ENCODE results near the gene SIAH3.

DNA sequence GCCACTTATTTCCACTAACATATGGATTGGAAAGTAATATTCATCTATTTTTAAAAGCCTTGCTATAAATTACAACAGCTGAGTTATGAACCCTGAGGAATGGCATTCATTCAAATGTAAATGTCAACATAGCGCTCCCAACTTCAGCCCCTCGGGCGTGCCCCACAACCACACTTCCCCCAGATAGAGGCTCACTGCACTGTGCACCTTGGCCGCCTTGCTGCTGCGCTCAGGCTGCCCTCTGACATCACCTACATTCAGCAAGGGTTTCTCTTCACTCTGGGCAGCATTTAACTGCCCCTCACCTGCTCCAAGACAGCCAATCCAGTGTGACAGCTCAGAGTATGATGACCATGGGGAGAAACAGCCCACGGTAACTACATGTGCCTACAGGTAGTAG lies 35.1 kb downstream of the SIAH3 start:
- no peak for TF ChIP-seq CTCF (conservative IDR thresholded peaks at IDR 0.05; ENCODE audit: low read depth, low read length)
- TF ChIP-seq EZH2 (IDR thresholded peaks at IDR 0.05; ENCODE audit: low read length, unreplicated experiment) = no peak
- no peak for TF ChIP-seq EZH2phosphoT487 (IDR thresholded peaks at IDR 0.05; ENCODE audit: borderline replicate concordance, low read length)

All from PC-3 (cell line).